ENCODE data around the gene KLC3. TPM values are rescaled to one million over a fixed set of nuclear protein-coding genes. Genes with fewer than 3 reads are reported as not detected.

The KLC3 gene
- total RNA-seq, 4 donors from 2014 or later: 17.3 to 32.2 (median 27.0) TPM

DNA sequence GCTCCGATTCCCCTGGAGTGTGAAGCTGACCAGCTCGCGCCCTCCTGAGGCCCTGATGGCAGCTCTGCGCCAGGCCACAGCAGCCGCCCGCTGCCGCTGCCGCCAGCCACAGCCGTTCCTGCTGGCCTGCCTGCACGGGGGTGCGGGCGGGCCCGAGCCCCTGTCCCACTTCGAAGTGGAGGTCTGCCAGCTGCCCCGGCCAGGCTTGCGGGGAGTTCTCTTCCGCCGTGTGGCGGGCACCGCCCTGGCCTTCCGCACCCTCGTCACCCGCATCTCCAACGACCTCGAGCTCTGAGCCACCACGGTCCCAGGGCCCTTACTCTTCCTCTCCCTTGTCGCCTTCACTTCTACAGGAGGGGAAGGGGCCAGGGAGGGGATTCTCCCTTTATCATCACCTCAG, 38.1 kb upstream of the KLC3 start:
- no peaks in the 10 kb centered on the region for H3K9me3 ChIP-seq
- no peak overlapping the region for H3K27ac ChIP-seq
- peaks cover 0 to 21% (median 0%) of the 10 kb centered on the region in 3 donors for H3K4me1 ChIP-seq
- peaks cover 0 to 46% (median 0%) of the 10 kb centered on the region in 3 donors for H3K36me3 ChIP-seq
- 89 to 93% methylated on average over 26 of the region's 27 CpGs for WGBS, 2 donors
- H3K4me3 ChIP-seq: no peak overlapping the region
- TF ChIP-seq, protein P1, sequence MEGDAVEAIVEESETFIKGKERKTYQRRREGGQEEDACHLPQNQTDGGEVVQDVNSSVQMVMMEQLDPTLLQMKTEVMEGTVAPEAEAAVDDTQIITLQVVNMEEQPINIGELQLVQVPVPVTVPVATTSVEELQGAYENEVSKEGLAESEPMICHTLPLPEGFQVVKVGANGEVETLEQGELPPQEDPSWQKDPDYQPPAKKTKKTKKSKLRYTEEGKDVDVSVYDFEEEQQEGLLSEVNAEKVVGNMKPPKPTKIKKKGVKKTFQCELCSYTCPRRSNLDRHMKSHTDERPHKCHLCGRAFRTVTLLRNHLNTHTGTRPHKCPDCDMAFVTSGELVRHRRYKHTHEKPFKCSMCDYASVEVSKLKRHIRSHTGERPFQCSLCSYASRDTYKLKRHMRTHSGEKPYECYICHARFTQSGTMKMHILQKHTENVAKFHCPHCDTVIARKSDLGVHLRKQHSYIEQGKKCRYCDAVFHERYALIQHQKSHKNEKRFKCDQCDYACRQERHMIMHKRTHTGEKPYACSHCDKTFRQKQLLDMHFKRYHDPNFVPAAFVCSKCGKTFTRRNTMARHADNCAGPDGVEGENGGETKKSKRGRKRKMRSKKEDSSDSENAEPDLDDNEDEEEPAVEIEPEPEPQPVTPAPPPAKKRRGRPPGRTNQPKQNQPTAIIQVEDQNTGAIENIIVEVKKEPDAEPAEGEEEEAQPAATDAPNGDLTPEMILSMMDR (IDR thresholded peaks at IDR 0.05): no peak
- no peak for TF ChIP-seq POLR2A (IDR thresholded peaks at IDR 0.05)
- intact Hi-C loops (cut with DNase I): no loop called here
- peaks cover 0 to 3% (median 0%) of the 10 kb centered on the region in 4 donors for H3K27me3 ChIP-seq
- DNase-seq: no peak

DNA sequence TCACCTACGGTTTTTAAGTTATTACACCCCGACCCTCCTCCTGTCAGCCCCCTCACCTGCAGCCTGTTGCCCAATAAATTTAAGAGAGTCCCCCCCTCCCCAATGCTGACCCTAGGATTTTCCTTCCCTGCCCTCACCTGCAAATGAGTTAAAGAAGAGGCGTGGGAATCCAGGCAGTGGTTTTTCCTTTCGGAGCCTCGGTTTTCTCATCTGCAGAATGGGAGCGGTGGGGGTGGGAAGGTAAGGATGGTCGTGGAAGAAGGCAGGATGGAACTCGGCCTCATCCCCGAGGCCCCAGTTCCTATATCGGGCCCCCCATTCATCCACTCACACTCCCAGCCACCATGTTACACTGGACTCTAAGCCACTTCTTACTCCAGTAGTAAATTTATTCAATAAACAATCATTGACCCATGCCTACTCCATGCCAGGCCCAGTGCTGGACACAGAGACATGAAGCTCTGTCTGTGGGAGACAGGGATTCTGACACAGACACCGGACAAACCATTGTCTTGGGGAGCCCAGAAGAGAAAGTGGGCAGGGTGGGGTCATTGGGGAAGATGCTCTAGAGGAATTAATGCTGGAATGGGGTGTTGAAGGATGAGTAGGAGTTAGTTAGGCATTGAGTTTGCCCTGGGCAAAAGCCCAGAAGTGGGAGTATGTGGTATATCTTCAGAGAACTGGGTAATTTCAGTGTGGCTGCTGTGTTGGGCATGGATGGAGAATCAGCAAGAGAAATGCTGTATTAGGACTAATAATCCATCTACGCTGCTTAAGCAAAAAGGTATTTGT, 37.1 kb upstream of the KLC3 start:
- H3K36me3 ChIP-seq: peaks cover 0 to 35% (median 0%) of the 10 kb centered on the region in 3 donors
- WGBS, 2 donors: 90 to 93% methylated on average over 11 to 12 of the region's 12 CpGs
- H3K9me3 ChIP-seq: no peaks in the 10 kb centered on the region
- no peak overlapping the region for H3K27ac ChIP-seq
- TF ChIP-seq, protein P1 (IDR thresholded peaks at IDR 0.05): no peak
- TF ChIP-seq POLR2A (IDR thresholded peaks at IDR 0.05): no peak
- no peak for DNase-seq
- peaks cover 0 to 3% (median 0%) of the 10 kb centered on the region in 4 donors for H3K27me3 ChIP-seq
- no peak overlapping the region for H3K4me3 ChIP-seq
- H3K4me1 ChIP-seq: peaks cover 0 to 21% (median 0%) of the 10 kb centered on the region in 3 donors
- intact Hi-C loops (cut with DNase I): no loop called here

DNA sequence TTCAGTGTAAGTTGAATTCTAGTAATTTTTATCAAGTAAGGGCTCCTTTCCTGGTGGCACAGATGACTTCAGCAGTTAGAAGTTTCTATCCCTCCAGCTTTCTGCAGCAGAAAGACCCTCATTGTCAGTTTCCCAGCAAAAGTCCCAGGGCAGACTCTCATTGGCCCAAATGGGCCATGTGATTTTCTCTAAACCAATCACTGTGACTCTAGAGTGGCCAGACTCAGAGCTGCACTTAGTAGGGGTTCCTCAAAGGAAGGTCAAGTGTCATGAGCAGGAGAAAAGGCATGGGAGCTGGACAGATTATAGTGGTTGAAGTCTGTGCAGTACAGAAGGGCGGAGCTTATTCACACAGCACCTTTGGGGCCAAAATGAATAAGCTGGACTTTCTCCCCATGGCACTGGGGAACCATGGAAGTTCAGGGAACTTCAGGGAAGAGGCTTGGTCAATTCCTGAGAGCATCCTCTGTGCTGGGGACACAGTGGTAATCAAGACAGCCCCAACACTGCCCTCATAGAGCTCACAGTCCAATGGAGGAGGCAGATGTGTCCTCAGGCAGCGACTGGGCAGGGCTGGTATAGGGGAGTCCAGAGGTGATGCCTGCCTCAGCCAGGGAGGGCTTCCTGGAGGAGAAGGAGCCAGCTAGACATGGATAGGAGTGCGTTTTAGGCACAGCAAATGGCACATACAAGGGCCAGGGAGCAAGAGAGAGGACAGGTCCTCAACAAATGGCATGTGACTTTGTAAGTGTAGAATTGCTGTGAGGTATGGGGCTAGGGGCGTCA, 36.2 kb upstream of the KLC3 start:
- TF ChIP-seq POLR2A (IDR thresholded peaks at IDR 0.05): no peak
- TF ChIP-seq, protein P1 (IDR thresholded peaks at IDR 0.05): no peak
- Histone ChIP-seq H3K4me1 (peaks cover 0 to 21% (median 0%) of the 10 kb centered on the region in 3 donors), H3K27me3 (peaks cover 0 to 3% (median 0%) of the 10 kb centered on the region in 4 donors), H3K9me3 (no peaks in the 10 kb centered on the region), H3K36me3 (peaks cover 0 to 29% (median 0%) of the 10 kb centered on the region in 3 donors), H3K27ac (no peak overlapping the region), H3K4me3 (no peak overlapping the region)
- intact Hi-C loops (cut with DNase I): no loop called here
- DNase-seq: no peak
- WGBS, 2 donors: 66 to 72% methylated on average over 4 of the region's 4 CpGs

DNA sequence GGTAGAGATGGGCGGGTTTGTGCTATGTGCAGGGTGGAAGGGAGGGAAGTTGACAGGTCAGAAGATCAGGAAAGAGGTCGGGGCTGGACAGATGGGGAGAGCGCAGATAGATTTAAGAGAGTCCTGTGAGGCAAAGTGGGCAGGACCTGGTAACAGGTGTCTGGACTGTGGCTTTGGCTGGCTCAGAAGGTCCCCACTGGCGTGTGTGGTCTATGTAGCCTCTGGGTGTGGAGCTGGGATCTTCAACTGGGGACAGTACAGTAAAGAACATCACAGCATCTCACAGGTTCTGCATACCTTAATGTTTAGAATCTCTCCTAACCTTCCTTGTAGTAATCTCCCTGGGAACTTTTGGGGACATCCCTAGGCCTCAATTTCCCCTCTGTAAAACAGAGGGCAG, 35.5 kb upstream of the KLC3 start:
- 66 to 74% methylated on average over 4 of the region's 4 CpGs for WGBS, 2 donors
- H3K9me3 ChIP-seq: no peaks in the 10 kb centered on the region

More for the DNA sequence above, 35.5 kb upstream of the KLC3 start:
- intact Hi-C loops (cut with DNase I): no loop called here
- Histone ChIP-seq H3K27ac (no peak overlapping the region), H3K36me3 (peaks cover 0 to 22% (median 0%) of the 10 kb centered on the region in 3 donors), H3K27me3 (peaks cover 0 to 3% (median 0%) of the 10 kb centered on the region in 4 donors), H3K4me3 (no peak overlapping the region), H3K4me1 (peaks cover 0 to 20% (median 0%) of the 10 kb centered on the region in 3 donors)
- no peak for TF ChIP-seq POLR2A (IDR thresholded peaks at IDR 0.05)
- TF ChIP-seq, protein P1 (IDR thresholded peaks at IDR 0.05): no peak
- no peak for DNase-seq

Data from esophagus squamous epithelium (tissue), 5 donors.